ENCODE measurements around the gene CDC42EP3. TPM values are rescaled to one million over a fixed set of nuclear protein-coding genes. Genes with fewer than 3 reads are reported as not detected.

The CDC42EP3 gene
- total and polyA plus RNA-seq, 2 experiments from 2014 or later, result 31.4 TPM

GRCh38 chr2:37619959-37620300 is 51.5 kb downstream of the CDC42EP3 start:
- Histone ChIP-seq H3K27me3 (ENCODE audit: insufficient read depth) (no peaks in the 10 kb centered on the region), H3K4me3 (no peak overlapping the region), H3K9me2 (ENCODE audit: insufficient read depth) (peaks cover 12% of the 10 kb centered on the region; the same call in 1 of the 2 replicates), H3K27ac (ENCODE audit: low read depth) (no peak overlapping the region), H3K4me1 (ENCODE audit: insufficient read depth) (no peaks in the 10 kb centered on the region), H3K36me3 (ENCODE audit: insufficient read depth) (no peaks in the 10 kb centered on the region), H2AFZ (no peak overlapping the region), H3F3A (replicated peaks; ENCODE audit: low read depth) (no peaks in the 10 kb centered on the region), H3K4me2 (no peak overlapping the region), H4K20me1 (replicated peaks; ENCODE audit: insufficient read depth) (no peaks in the 10 kb centered on the region), H3K79me2 (replicated peaks; ENCODE audit: insufficient read depth) (no peaks in the 10 kb centered on the region)
- Mint-ChIP-seq H3K27me3 (ENCODE audit: insufficient read depth, low read depth, poor library complexity) (no peaks in the 10 kb centered on the region), H3K4me3 (no peak overlapping the region), H3K36me3 (ENCODE audit: low read depth) (no peaks in the 10 kb centered on the region), H3K4me1 (no peaks in the 10 kb centered on the region), H3K27ac (no peak overlapping the region), H3K9me3 (no peaks in the 10 kb centered on the region)
- TF ChIP-seq CREB1 (CRISPR knock-in tag; IDR thresholded peaks at IDR 0.05; ENCODE audit: low read depth) (no peak), STAT1 (IDR thresholded peaks at IDR 0.05; ENCODE audit: unreplicated experiment) (no peak), EZH2phosphoT487 (IDR thresholded peaks at IDR 0.05; ENCODE audit: unreplicated experiment) (no peak), CTCF (conservative IDR thresholded peaks at IDR 0.05; ENCODE audit: low read depth in 2 of 2) (no peak), ZNF114 (CRISPR knock-in tag; IDR thresholded peaks at IDR 0.05) (no peak), REST (IDR thresholded peaks at IDR 0.05; ENCODE audit: unreplicated experiment) (no peak), POLR2AphosphoS5 (IDR thresholded peaks at IDR 0.05; ENCODE audit: low read depth) (no peak), EZH2 (IDR thresholded peaks at IDR 0.05; ENCODE audit: low read depth, unreplicated experiment) (no peak), NANOG (IDR thresholded peaks at IDR 0.05; ENCODE audit: borderline replicate concordance) (no peak), JUNB (IDR thresholded peaks at IDR 0.05; ENCODE audit: unreplicated experiment) (no peak), ZNF331 (CRISPR knock-in tag; IDR thresholded peaks at IDR 0.05; ENCODE audit: low read depth) (no peak)
- TF ChIP-seq, protein P1, sequence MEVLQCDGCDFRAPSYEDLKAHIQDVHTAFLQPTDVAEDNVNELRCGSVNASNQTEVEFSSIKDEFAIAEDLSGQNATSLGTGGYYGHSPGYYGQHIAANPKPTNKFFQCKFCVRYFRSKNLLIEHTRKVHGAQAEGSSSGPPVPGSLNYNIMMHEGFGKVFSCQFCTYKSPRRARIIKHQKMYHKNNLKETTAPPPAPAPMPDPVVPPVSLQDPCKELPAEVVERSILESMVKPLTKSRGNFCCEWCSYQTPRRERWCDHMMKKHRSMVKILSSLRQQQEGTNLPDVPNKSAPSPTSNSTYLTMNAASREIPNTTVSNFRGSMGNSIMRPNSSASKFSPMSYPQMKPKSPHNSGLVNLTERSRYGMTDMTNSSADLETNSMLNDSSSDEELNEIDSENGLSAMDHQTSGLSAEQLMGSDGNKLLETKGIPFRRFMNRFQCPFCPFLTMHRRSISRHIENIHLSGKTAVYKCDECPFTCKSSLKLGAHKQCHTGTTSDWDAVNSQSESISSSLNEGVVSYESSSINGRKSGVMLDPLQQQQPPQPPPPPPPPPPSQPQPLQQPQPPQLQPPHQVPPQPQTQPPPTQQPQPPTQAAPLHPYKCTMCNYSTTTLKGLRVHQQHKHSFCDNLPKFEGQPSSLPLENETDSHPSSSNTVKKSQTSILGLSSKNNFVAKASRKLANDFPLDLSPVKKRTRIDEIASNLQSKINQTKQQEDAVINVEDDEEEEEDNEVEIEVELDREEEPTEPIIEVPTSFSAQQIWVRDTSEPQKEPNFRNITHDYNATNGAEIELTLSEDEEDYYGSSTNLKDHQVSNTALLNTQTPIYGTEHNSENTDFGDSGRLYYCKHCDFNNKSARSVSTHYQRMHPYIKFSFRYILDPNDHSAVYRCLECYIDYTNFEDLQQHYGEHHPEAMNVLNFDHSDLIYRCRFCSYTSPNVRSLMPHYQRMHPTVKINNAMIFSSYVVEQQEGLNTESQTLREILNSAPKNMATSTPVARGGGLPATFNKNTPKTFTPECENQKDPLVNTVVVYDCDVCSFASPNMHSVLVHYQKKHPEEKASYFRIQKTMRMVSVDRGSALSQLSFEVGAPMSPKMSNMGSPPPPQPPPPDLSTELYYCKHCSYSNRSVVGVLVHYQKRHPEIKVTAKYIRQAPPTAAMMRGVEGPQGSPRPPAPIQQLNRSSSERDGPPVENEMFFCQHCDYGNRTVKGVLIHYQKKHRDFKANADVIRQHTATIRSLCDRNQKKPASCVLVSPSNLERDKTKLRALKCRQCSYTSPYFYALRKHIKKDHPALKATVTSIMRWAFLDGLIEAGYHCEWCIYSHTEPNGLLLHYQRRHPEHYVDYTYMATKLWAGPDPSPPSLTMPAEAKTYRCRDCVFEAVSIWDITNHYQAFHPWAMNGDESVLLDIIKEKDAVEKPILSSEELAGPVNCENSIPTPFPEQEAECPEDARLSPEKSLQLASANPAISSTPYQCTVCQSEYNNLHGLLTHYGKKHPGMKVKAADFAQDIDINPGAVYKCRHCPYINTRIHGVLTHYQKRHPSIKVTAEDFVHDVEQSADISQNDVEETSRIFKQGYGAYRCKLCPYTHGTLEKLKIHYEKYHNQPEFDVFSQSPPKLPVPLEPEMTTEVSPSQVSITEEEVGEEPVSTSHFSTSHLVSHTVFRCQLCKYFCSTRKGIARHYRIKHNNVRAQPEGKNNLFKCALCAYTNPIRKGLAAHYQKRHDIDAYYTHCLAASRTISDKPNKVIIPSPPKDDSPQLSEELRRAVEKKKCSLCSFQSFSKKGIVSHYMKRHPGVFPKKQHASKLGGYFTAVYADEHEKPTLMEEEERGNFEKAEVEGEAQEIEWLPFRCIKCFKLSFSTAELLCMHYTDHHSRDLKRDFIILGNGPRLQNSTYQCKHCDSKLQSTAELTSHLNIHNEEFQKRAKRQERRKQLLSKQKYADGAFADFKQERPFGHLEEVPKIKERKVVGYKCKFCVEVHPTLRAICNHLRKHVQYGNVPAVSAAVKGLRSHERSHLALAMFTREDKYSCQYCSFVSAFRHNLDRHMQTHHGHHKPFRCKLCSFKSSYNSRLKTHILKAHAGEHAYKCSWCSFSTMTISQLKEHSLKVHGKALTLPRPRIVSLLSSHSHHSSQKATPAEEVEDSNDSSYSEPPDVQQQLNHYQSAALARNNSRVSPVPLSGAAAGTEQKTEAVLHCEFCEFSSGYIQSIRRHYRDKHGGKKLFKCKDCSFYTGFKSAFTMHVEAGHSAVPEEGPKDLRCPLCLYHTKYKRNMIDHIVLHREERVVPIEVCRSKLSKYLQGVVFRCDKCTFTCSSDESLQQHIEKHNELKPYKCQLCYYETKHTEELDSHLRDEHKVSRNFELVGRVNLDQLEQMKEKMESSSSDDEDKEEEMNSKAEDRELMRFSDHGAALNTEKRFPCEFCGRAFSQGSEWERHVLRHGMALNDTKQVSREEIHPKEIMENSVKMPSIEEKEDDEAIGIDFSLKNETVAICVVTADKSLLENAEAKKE (CRISPR knock-in tag; IDR thresholded peaks at IDR 0.05), result no peak
- TF ChIP-seq, protein P2, sequence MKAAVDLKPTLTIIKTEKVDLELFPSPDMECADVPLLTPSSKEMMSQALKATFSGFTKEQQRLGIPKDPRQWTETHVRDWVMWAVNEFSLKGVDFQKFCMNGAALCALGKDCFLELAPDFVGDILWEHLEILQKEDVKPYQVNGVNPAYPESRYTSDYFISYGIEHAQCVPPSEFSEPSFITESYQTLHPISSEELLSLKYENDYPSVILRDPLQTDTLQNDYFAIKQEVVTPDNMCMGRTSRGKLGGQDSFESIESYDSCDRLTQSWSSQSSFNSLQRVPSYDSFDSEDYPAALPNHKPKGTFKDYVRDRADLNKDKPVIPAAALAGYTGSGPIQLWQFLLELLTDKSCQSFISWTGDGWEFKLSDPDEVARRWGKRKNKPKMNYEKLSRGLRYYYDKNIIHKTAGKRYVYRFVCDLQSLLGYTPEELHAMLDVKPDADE (IDR thresholded peaks at IDR 0.05), result no peak
- ATAC-seq (no peak), DNase-seq (ENCODE audit: low spot score) (no peak)
